Bronchial epithelial cell (primary cell): Measurements from ENCODE around the gene GTF3C4. TPM values are rescaled to one million over a fixed set of nuclear protein-coding genes. Genes with fewer than 3 reads are reported as not detected.

ENCODE experiments used
- DNase-seq: peaks from one replicate; pipeline ENCODE4 v3.0.0-alpha.2; 2010; ENCODE audit warnings: low read depth
- FAIRE-seq: peaks from 2 replicates; lab custom pipeline; 2011; peaks lifted over from hg19 to GRCh38; lab: Jason Lieb, UNC
- H3K27me3 ChIP-seq: 2 replicates; pipeline ENCODE4 v1.5.1; 2011; ENCODE audit warnings: low read length; ENCODE audit not compliant: control insufficient read depth, insufficient read depth
- H3K36me3 ChIP-seq: 2 replicates; pipeline ENCODE4 v1.5.1; 2011; ENCODE audit warnings: low read length; ENCODE audit not compliant: control insufficient read depth, insufficient read depth
- H3K4me3 ChIP-seq: 2 replicates; pipeline ENCODE4 v1.5.1; 2011; ENCODE audit warnings: mild to moderate bottlenecking, low read depth, low read length, control low read depth
- CTCF ChIP-seq: IDR thresholded peaks from 2 replicates; pipeline ENCODE4 v1.5.1; 2011; ENCODE audit warnings: mild to moderate bottlenecking, moderate library complexity, low read length, control low read depth, inconsistent platforms; ENCODE audit not compliant: insufficient read depth, severe bottlenecking
- total RNA-seq: library from RNA; depleted of rRNA; stranded (reverse); fragments of >200 nt; gene quantifications from 2 replicates; pipeline ENCODE4 v1.2.1, GENCODE V29; 2014

GTF3C4 gene
- total RNA-seq, result 9.5 and 9.7 TPM in 2 replicates

GRCh38 chr9:132670457-132671391 lies at the start of gene GTF3C4:
TSS of gene GTF3C4 (plus strand) at chr9:132670464. CDS start at chr9:132670599, 135 bp downstream.
- H3K4me3 ChIP-seq, result peak within 1 kb of the TSS; percentile 98
- no peaks in the 10 kb centered on the region for H3K27me3 ChIP-seq
- no peaks in the 10 kb centered on the region for H3K36me3 ChIP-seq
- TF ChIP-seq CTCF, result no peak
- FAIRE-seq, result no peak
- peak; percentile 5 for DNase-seq

DNA sequence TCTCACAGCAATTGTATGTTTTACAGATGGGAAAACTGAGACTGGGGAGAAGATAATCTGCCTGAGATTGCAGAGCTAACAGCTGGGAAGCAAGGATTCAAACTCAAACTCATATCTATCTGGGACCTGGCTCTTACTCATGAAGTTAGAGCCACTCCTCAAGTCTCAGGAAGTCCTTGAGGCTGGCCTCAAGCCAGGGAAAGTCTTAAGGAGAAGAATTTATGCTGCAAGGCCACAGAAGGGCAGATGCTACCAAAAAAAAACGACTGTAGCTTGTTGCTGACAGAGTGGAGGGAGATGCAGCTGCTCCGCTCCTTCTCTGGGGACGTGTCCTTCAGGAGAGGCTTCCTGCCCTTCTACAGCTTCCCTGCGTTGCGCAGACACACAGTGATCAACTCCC lies 48.1 kb upstream of the GTF3C4 start:
- Histone ChIP-seq H3K4me3 (no peak overlapping the region), H3K36me3 (peaks cover 3% of the 10 kb centered on the region), H3K27me3 (no peaks in the 10 kb centered on the region)
- no peak for TF ChIP-seq CTCF
- peak; percentile 10 for DNase-seq
- no peak for FAIRE-seq

DNA sequence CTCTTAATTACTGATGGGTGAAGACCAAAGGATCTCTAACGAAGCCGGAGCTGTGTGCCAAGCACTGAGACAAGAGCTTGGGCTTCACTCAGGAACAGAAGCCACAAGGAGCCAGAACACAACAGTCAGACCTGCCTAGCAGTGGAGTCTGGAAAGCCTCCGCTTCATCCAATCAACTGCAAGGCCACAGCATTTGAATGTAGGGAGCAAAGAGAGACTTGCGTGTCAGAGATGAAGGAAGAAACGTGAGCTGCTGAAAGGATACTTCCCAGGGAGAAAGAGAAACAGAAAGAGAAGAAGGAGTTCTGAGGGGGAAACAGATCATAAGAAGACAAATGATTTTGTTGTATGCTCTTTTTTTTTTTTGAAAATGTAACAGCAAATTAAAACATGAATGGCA lies 44.0 kb upstream of the GTF3C4 start:
- TF ChIP-seq CTCF, result no peak
- H3K27me3 ChIP-seq, result no peaks in the 10 kb centered on the region
- FAIRE-seq (no peak), DNase-seq (no peak)
- H3K4me3 ChIP-seq, result no peak overlapping the region
- H3K36me3 ChIP-seq, result peaks cover 2% of the 10 kb centered on the region

DNA sequence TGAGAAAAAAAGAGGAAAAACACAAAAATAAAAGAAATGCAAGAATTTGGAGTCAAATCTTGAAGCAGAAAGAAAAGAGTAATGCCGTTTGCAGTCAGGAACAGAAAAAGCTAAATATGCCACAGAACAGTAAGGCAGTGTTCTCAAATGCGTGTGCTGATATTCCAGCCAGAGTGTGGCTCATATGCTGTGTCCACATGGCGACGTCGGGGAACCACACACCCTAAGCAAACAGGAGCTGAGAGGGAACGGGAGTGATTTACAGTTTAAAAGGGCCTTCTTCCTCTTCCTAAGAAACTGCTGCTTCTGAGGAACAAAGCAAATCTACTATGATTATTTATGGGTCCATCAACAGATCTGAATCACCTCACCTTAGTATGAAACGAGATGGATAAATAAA lies 43.2 kb upstream of the GTF3C4 start:
- Histone ChIP-seq H3K36me3 (peaks cover 2% of the 10 kb centered on the region), H3K4me3 (no peak overlapping the region), H3K27me3 (no peaks in the 10 kb centered on the region)
- DNase-seq, result no peak
- FAIRE-seq, result no peak
- no peak for TF ChIP-seq CTCF

DNA sequence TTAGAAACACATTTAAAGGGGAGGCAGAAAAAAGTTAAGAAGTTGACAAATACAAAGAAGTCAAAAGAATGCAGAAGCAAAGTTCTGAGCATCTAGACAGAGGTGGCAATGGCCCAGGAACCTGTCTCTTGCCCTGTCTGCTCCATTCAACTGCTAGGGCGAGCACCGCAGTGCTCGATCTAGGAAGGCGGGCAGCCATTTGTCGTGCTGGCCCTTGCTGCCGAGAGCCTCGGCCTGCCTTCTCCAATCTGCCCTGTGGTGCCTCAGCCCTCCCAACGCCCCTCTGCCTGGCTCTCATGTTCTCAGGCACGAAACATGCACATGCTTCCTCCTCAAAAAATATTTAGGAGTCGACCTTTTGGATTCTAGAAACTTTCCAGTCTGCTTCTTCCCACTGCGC lies 42.7 kb upstream of the GTF3C4 start:
- DNase-seq (no peak), FAIRE-seq (no peak)
- H3K36me3 ChIP-seq, result peaks cover 2% of the 10 kb centered on the region
- TF ChIP-seq CTCF, result no peak
- no peak overlapping the region for H3K4me3 ChIP-seq
- no peaks in the 10 kb centered on the region for H3K27me3 ChIP-seq

- H3K36me3 ChIP-seq, result peaks cover 2% of the 10 kb centered on the region
- no peak overlapping the region for H3K4me3 ChIP-seq
- H3K27me3 ChIP-seq, result no peaks in the 10 kb centered on the region
- FAIRE-seq (no peak), DNase-seq (no peak)
- no peak for TF ChIP-seq CTCF
Observed at GRCh38 chr9:132628746-132629145, 41.5 kb upstream of the GTF3C4 start.
